Sigmoid colon (tissue), 7 donors: ENCODE measurements around the gene MAS1. TPM values are rescaled to one million over a fixed set of nuclear protein-coding genes. Genes with fewer than 3 reads are reported as not detected.

Experiments
- DNase-seq: peaks from one replicate; pipeline ENCODE4 v3.0.0-alpha.2; 2019
- H3K27ac ChIP-seq, 4 donors: fragments of 200-600 bp; sonication (generic); one replicate each; pipeline ENCODE4 v1.5.1; 2016 to 2019; ENCODE audit warnings: mild to moderate bottlenecking in 1 of 4
- H3K27me3 ChIP-seq, 3 donors: fragments of 200-600 bp; sonication (generic); one replicate each; pipeline ENCODE4 v1.5.1; 2019; ENCODE audit warnings: mild to moderate bottlenecking in 1 of 3
- H3K36me3 ChIP-seq, 4 donors: fragments of 200-600 bp; sonication (generic); one replicate each; pipeline ENCODE4 v1.5.1; 2016 to 2019
- H3K4me1 ChIP-seq, 4 donors: fragments of 200-600 bp; sonication (generic); one replicate each; pipeline ENCODE4 v1.5.1; 2017 to 2019
- H3K4me3 ChIP-seq, 4 donors: fragments of 200-600 bp; sonication (generic); one replicate each; pipeline ENCODE4 v1.5.1; 2017 to 2019; ENCODE audit warnings: mild to moderate bottlenecking in 2 of 4, moderate library complexity in 1 of 4
- H3K9me3 ChIP-seq, 4 donors: fragments of 200-600 bp in 3 of 4; sonication (generic) in 3 of 4; one replicate each; pipeline versions ENCODE4 v1.5.1 to v1.6.1; 2013 to 2019
- CTCF ChIP-seq, 4 experiments: fragments of 450-650 bp in 3 of 4; fragments of 200-600 bp in 1 of 4; IDR thresholded peaks; one replicate each; pipeline ENCODE4 v1.5.1; 2016 to 2019; ENCODE audit warnings: antibody characterized with exemption in 4 of 4, mild to moderate bottlenecking in 3 of 4, moderate library complexity in 2 of 4
- EP300 ChIP-seq, 4 donors: sonication (generic); formaldehyde crosslinking; IDR thresholded peaks; one replicate each; pipeline ENCODE4 v1.6.1; 2017; ENCODE audit warnings: antibody characterized with exemption in 4 of 4
- POLR2A ChIP-seq, 2 donors: fragments of 450-650 bp; IDR thresholded peaks; one replicate each; pipeline ENCODE4 v1.6.1; 2016; ENCODE audit warnings: antibody characterized with exemption in 2 of 2, mild to moderate bottlenecking in 2 of 2, moderate library complexity in 2 of 2
- POLR2AphosphoS5 ChIP-seq, 4 donors: sonication (generic); formaldehyde crosslinking; IDR thresholded peaks; one replicate each; pipeline ENCODE4 v1.6.1; 2017; ENCODE audit warnings: antibody characterized with exemption in 4 of 4
- WGBS, 2 donors: extraction: QIAGEN DNeasy Blood & Tissue Kit; methylation state at CpG; one replicate each; pipeline ENCODE4 v1.1.7; 2013; 5-methylcytosine and 5-hydroxymethylcytosine counted together
- intact Hi-C: fragments of 100-400 bp; cut with DNase I; formaldehyde crosslinking; loops from one replicate; pipeline ENCODE4 v1.15.1; 2023
- polyA plus RNA-seq, 3 donors: library from polyadenylated mRNA; stranded (reverse); fragments of 200-250 nt; gene quantifications; one replicate each; pipeline ENCODE4 v1.2.3, GENCODE V29; 2013
- total RNA-seq, 4 donors: library from RNA; depleted of rRNA; stranded (reverse); fragments of >200 nt; gene quantifications; one replicate each; pipeline ENCODE4 v1.1.0, GENCODE V29; 2016
- donor health status: healthy with polysubstance abuse.
- donor health status: Bipolar disorder and iron deficiency.
- donor health status: healthy.

The MAS1 gene
- total and polyA plus RNA-seq, 7 donors = under 0.01 TPM; not detected in 6

- WGBS, 2 donors = 82 to 83% methylated on average over 7 of the region's 7 CpGs
- H3K27me3 ChIP-seq = peaks cover 0 to 31% (median 5%) of the 10 kb centered on the region in 3 donors
- no peaks in the 10 kb centered on the region for H3K36me3 ChIP-seq
Measured at GRCh38 chr6:159887146-159887545, 3.6 kb upstream of the MAS1 start.

GRCh38 chr6:159887761-159888160 lies 3.0 kb upstream of the MAS1 start:
- intact Hi-C loops = no loop called here
- H3K4me1 ChIP-seq = no peaks in the 10 kb centered on the region
- TF ChIP-seq POLR2A (IDR thresholded peaks at IDR 0.05) (no peak), CTCF (IDR thresholded peaks at IDR 0.05) (no peak), EP300 (IDR thresholded peaks at IDR 0.05) (no peak), POLR2AphosphoS5 (IDR thresholded peaks at IDR 0.05) (no peak)
- 64 to 80% methylated on average over 6 of the region's 6 CpGs for WGBS, 2 donors
- H3K36me3 ChIP-seq = no peaks in the 10 kb centered on the region
- H3K27ac ChIP-seq = no peak overlapping the region
- H3K4me3 ChIP-seq = no peak overlapping the region
- no peaks in the 10 kb centered on the region for H3K9me3 ChIP-seq
- no peak for DNase-seq
- peaks cover 0 to 31% (median 5%) of the 10 kb centered on the region in 3 donors for H3K27me3 ChIP-seq

More at GRCh38 chr6:159887146-159887545, 3.6 kb upstream of the MAS1 start:
- Histone ChIP-seq H3K9me3 (no peaks in the 10 kb centered on the region), H3K4me3 (no peak overlapping the region), H3K27ac (no peak overlapping the region), H3K4me1 (no peaks in the 10 kb centered on the region)
- TF ChIP-seq CTCF (IDR thresholded peaks at IDR 0.05) = no peak
- TF ChIP-seq POLR2AphosphoS5 (IDR thresholded peaks at IDR 0.05) = no peak
- TF ChIP-seq POLR2A (IDR thresholded peaks at IDR 0.05) = no peak
- TF ChIP-seq EP300 (IDR thresholded peaks at IDR 0.05) = no peak
- intact Hi-C loops = no loop called here
- no peak for DNase-seq

GRCh38 chr6:159890201-159890600 lies 587 bp upstream of the MAS1 start:
- H3K9me3 ChIP-seq = no peaks in the 10 kb centered on the region

GRCh38 chr6:159892053-159892452 lies 1.3 kb downstream of the MAS1 start:
- Histone ChIP-seq H3K4me3 (no peak overlapping the region), H3K4me1 (no peaks in the 10 kb centered on the region), H3K36me3 (no peaks in the 10 kb centered on the region), H3K9me3 (no peaks in the 10 kb centered on the region), H3K27me3 (peaks cover 0 to 31% (median 8%) of the 10 kb centered on the region in 3 donors), H3K27ac (no peak overlapping the region)
- intact Hi-C loops = no loop called here
- WGBS, 2 donors = 84 to 91% methylated on average over 4 of the region's 4 CpGs
- no peak for DNase-seq
- TF ChIP-seq POLR2AphosphoS5 (IDR thresholded peaks at IDR 0.05) (no peak), CTCF (IDR thresholded peaks at IDR 0.05) (no peak), EP300 (IDR thresholded peaks at IDR 0.05) (no peak), POLR2A (IDR thresholded peaks at IDR 0.05) (no peak)

More at GRCh38 chr6:159890201-159890600, 587 bp upstream of the MAS1 start:
- intact Hi-C loops = no loop called here
- Histone ChIP-seq H3K36me3 (no peaks in the 10 kb centered on the region), H3K27me3 (peaks cover 0 to 31% (median 8%) of the 10 kb centered on the region in 3 donors), H3K4me1 (no peaks in the 10 kb centered on the region), H3K27ac (no peak overlapping the region), H3K4me3 (no peak overlapping the region)
- TF ChIP-seq CTCF (IDR thresholded peaks at IDR 0.05) (no peak), POLR2AphosphoS5 (IDR thresholded peaks at IDR 0.05) (no peak), EP300 (IDR thresholded peaks at IDR 0.05) (no peak), POLR2A (IDR thresholded peaks at IDR 0.05) (no peak)
- no peak for DNase-seq
- WGBS, 2 donors = 90 to 91% methylated on average over 7 of the region's 7 CpGs

- no peak overlapping the region for H3K4me3 ChIP-seq
- H3K4me1 ChIP-seq = no peaks in the 10 kb centered on the region
- TF ChIP-seq EP300 (IDR thresholded peaks at IDR 0.05) (no peak), POLR2AphosphoS5 (IDR thresholded peaks at IDR 0.05) (no peak), CTCF (IDR thresholded peaks at IDR 0.05) (no peak), POLR2A (IDR thresholded peaks at IDR 0.05) (no peak)
- no peak for DNase-seq
- 91 to 95% methylated on average over 3 of the region's 3 CpGs for WGBS, 2 donors
- no peak overlapping the region for H3K27ac ChIP-seq
- no peaks in the 10 kb centered on the region for H3K9me3 ChIP-seq
- intact Hi-C loops = no loop called here
- peaks cover 0 to 27% (median 8%) of the 10 kb centered on the region in 3 donors for H3K27me3 ChIP-seq
- no peaks in the 10 kb centered on the region for H3K36me3 ChIP-seq
Measured at GRCh38 chr6:159893064-159893463, 2.3 kb downstream of the MAS1 start.
